Common myeloid progenitor, CD34-positive (primary cell): ENCODE measurements around the gene TMEM121.

Experiments
- CTCF ChIA-PET: fragments of 350-600 bp; sonication (Branson Sonifier 250); formaldehyde crosslinking; loops from one replicate; lab custom pipeline; 2021; ENCODE audit warnings: antibody characterized with exemption; lab: Charles Lee
- POLR2A ChIA-PET: fragments of 350-600 bp; sonication (Branson Sonifier 250); formaldehyde crosslinking; loops from one replicate; lab custom pipeline; 2021; ENCODE audit warnings: antibody characterized with exemption; lab: Charles Lee
- DNase-seq, 3 donors: peaks; one replicate each; pipeline versions ENCODE4 v3.0.0 to v3.0.0-alpha.2; 2013
- H3K27ac ChIP-seq, 2 experiments: 1 replicate in 1 of 2; 2 replicates in 1 of 2; pipeline ENCODE4 v1.7.0; 2013; ENCODE audit warnings: inconsistent platforms in 2 of 2, low read length in 2 of 2, mild to moderate bottlenecking in 2 of 2, low read depth in 1 of 2, moderate library complexity in 1 of 2; ENCODE audit not compliant: severe bottlenecking in 2 of 2, insufficient read depth in 1 of 2, poor library complexity in 1 of 2
- H3K27me3 ChIP-seq, 5 experiments: replicated peaks in 2 of 5; 1 replicate in 3 of 5; 2 replicates in 2 of 5; pipeline versions ENCODE4 v1.6.1 to v1.7.0; 2013; ENCODE audit warnings: low read length in 4 of 5, mild to moderate bottlenecking in 2 of 5, moderate library complexity in 2 of 5, inconsistent platforms in 1 of 5; ENCODE audit not compliant: insufficient read depth in 5 of 5, control insufficient read depth in 4 of 5
- H3K36me3 ChIP-seq, 4 experiments: 1 replicate in 2 of 4; 2 replicates in 2 of 4; pipeline versions ENCODE4 v1.6.1 to v1.7.0; 2013; ENCODE audit warnings: low read length in 3 of 4, control low read depth in 1 of 4, mild to moderate bottlenecking in 1 of 4; ENCODE audit not compliant: control insufficient read depth in 4 of 4, insufficient read depth in 4 of 4
- H3K4me1 ChIP-seq, 4 experiments: 1 replicate in 3 of 4; 2 replicates in 1 of 4; pipeline versions ENCODE4 v1.6.1 to v1.7.1; 2013; ENCODE audit warnings: low read length in 3 of 4, mild to moderate bottlenecking in 3 of 4, control low read depth in 1 of 4, inconsistent platforms in 1 of 4, moderate library complexity in 1 of 4; ENCODE audit not compliant: control insufficient read depth in 4 of 4, insufficient read depth in 4 of 4; ENCODE audit errors: control extremely low read depth in 1 of 4
- H3K4me3 ChIP-seq, 7 experiments: 1 replicate in 4 of 7; 2 replicates in 3 of 7; pipeline versions ENCODE4 v1.5.1 to v1.7.0; 2013; ENCODE audit warnings: mild to moderate bottlenecking in 7 of 7, low read length in 6 of 7, moderate library complexity in 6 of 7, inconsistent platforms in 2 of 7, low read depth in 2 of 7, control low read depth in 1 of 7; ENCODE audit not compliant: insufficient read depth in 4 of 7, control insufficient read depth in 1 of 7; ENCODE audit errors: extremely low read depth in 1 of 7
- H3K9me3 ChIP-seq, 5 experiments: 1 replicate in 4 of 5; 2 replicates in 1 of 5; pipeline versions ENCODE4 v1.6.1 to v1.7.1; 2013; ENCODE audit warnings: low read length in 4 of 5, mild to moderate bottlenecking in 2 of 5, inconsistent platforms in 1 of 5, low read depth in 1 of 5, moderate library complexity in 1 of 5; ENCODE audit not compliant: control insufficient read depth in 4 of 5, insufficient read depth in 2 of 5; ENCODE audit errors: control extremely low read depth in 1 of 5
- WGBS: methylation state at CpG from one replicate; pipeline ENCODE4 v1.1.5; 2013; ENCODE audit not compliant: insufficient coverage; 5-methylcytosine and 5-hydroxymethylcytosine counted together

The TMEM121 gene

GRCh38 chr14:105533391-105533790 is 7.0 kb downstream of the TMEM121 start:
- POLR2A ChIA-PET: no interaction called here
- H3K9me3 ChIP-seq: no peaks in the 10 kb centered on the region
- no peak for DNase-seq
- 97% methylated on average over 9 of the region's 9 CpGs for WGBS
- H3K4me3 ChIP-seq: no peak overlapping the region
- no peak overlapping the region for H3K27ac ChIP-seq
- CTCF ChIA-PET: interaction anchor here (0.9 to 2.1 kb wide), 5 partner anchors 15 to 163 kb away, joined by 3 to 10 read pairs (median 5); no protein-coding TSS in a partner anchor
- H3K36me3 ChIP-seq: no peaks in the 10 kb centered on the region
- peaks cover 0 to 24% (median 14%) of the 10 kb centered on the region in 4 experiments for H3K4me1 ChIP-seq
- H3K27me3 ChIP-seq: peaks cover 0 to 19% (median 4%) of the 10 kb centered on the region in 5 experiments

- H3K36me3 ChIP-seq: no peaks in the 10 kb centered on the region
- CTCF ChIA-PET: interaction anchor here (0.9 to 2.1 kb wide), 4 partner anchors 15 to 163 kb away, joined by 3 to 10 read pairs (median 6); no protein-coding TSS in a partner anchor
- no peak overlapping the region for H3K27ac ChIP-seq
- no peak for DNase-seq
- POLR2A ChIA-PET: no interaction called here
- H3K27me3 ChIP-seq: peaks cover 0 to 18% (median 6%) of the 10 kb centered on the region in 5 experiments
- WGBS: 88% methylated on average over 16 of the region's 21 CpGs
- no peak overlapping the region for H3K4me3 ChIP-seq
- no peaks in the 10 kb centered on the region for H3K9me3 ChIP-seq
- H3K4me1 ChIP-seq: peaks cover 0 to 20% (median 10%) of the 10 kb centered on the region in 4 experiments
These were observed 7.6 kb downstream of the TMEM121 start for GRCh38 chr14:105533811-105534498.

GRCh38 chr14:105534586-105534985 is 8.2 kb downstream of the TMEM121 start:
- POLR2A ChIA-PET: no interaction called here
- no peaks in the 10 kb centered on the region for H3K9me3 ChIP-seq

GRCh38 chr14:105536051-105536450 is 9.7 kb downstream of the TMEM121 start:
- 94% methylated on average over 7 of the region's 7 CpGs for whole genome bisulfite sequencing
- POLR2A ChIA-PET: no interaction called here
- H3K27ac ChIP-seq: no peak overlapping the region

More at GRCh38 chr14:105534586-105534985, 8.2 kb downstream of the TMEM121 start:
- H3K4me3 ChIP-seq: no peak overlapping the region
- H3K27ac ChIP-seq: no peak overlapping the region
- peaks cover 0 to 13% (median 6%) of the 10 kb centered on the region in 4 experiments for H3K4me1 ChIP-seq
- CTCF ChIA-PET: no interaction called here
- WGBS: 86% methylated on average over 9 of the region's 13 CpGs
- H3K36me3 ChIP-seq: no peaks in the 10 kb centered on the region
- peaks cover 0 to 14% (median 6%) of the 10 kb centered on the region in 5 experiments for H3K27me3 ChIP-seq
- no peak for DNase-seq

GRCh38 chr14:105536691-105537579 is 10.6 kb downstream of the TMEM121 start:
- peaks cover 0 to 1% (median 0%) of the 10 kb centered on the region in 4 experiments for H3K4me1 ChIP-seq
- H3K36me3 ChIP-seq: no peaks in the 10 kb centered on the region
- no peaks in the 10 kb centered on the region for H3K9me3 ChIP-seq
- H3K4me3 ChIP-seq: no peak overlapping the region
- 91% methylated on average over 32 of the region's 34 CpGs for WGBS
- CTCF ChIA-PET: interaction anchor here (0.6 to 1.5 kb wide), 8 partner anchors 8 to 194 kb away, joined by 3 to 4 read pairs (median 4); no protein-coding TSS in a partner anchor
- H3K27ac ChIP-seq: no peak overlapping the region
- DNase-seq: no peak
- POLR2A ChIA-PET: no interaction called here
- H3K27me3 ChIP-seq: peaks cover 0 to 12% (median 6%) of the 10 kb centered on the region in 5 experiments

More at GRCh38 chr14:105536051-105536450, 9.7 kb downstream of the TMEM121 start:
- Histone ChIP-seq H3K4me3 (no peak overlapping the region), H3K4me1 (peaks cover 0 to 3% (median 0%) of the 10 kb centered on the region in 4 experiments), H3K9me3 (no peaks in the 10 kb centered on the region), H3K36me3 (no peaks in the 10 kb centered on the region), H3K27me3 (peaks cover 0 to 12% (median 6%) of the 10 kb centered on the region in 5 experiments)
- CTCF ChIA-PET: no interaction called here
- no peak for DNase-seq

GRCh38 chr14:105537580-105538474 is 11.4 kb downstream of the TMEM121 start:
- CTCF ChIA-PET: interaction anchor here (1.0 to 1.5 kb wide), 9 partner anchors 9 to 436 kb away, joined by 3 to 7 read pairs (median 3); no protein-coding TSS in a partner anchor
- POLR2A ChIA-PET: no interaction called here
- Histone ChIP-seq H3K27me3 (peaks cover 0 to 12% (median 6%) of the 10 kb centered on the region in 5 experiments), H3K4me1 (no peaks in the 10 kb centered on the region), H3K4me3 (no peak overlapping the region), H3K9me3 (peaks cover 0 to 2% (median 0%) of the 10 kb centered on the region in 5 experiments), H3K27ac (no peak overlapping the region), H3K36me3 (no peaks in the 10 kb centered on the region)
- DNase-seq: peak in 2 of 3 donors; percentile 41 to 52
- WGBS: 24% methylated on average over 28 of the region's 30 CpGs
